ENCODE data around the gene SMPD3. TPM values are rescaled to one million over a fixed set of nuclear protein-coding genes. Genes with fewer than 3 reads are reported as not detected.

The SMPD3 gene
- total and polyA plus RNA-seq, 2 of the 8 experiments (the other 6 are each of a cell fraction or from before 2014, with no cell fraction given), result 0.39 to 1.3 TPM

DNA sequence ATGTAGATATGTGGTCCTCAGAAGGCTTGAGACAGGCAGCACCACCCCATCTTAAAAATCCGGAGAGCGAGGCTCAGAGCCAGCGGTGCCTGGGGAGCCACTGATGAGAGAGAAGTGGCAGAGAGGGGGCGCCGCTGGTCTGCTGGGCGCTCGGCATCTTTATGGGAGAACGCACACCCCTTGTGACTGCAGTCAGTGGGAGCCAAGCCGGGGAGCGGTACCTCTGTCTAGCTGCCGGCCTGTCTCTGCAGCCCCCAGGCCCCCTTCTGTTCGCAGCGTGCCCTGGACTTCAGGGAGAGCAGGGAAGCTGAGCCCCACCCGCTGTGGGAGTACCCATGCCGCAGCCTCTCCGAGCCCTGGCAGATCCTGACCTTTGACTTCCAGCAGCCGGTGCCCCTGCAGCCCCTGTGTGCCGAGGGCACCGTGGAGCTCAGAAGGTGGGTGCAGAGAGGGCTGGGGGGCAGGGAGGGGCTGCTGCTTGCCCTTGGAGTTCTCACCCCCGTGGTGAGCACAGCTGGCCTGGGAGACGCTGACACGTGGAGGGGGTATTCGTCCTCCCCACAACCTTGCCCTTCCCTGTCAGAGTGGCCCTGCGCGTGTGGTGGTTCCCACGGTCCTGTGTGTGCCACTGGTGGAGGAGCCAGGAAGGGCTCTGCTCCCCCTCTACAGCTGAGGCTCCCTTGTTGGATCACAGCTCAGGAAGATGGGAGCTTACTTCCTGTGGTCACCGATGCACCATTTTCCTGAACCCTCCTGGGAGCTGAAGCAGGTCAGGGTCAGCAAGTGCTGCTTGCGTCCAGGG is 92.7 kb downstream of the SMPD3 start:
- 85% methylated on average over 24 of the region's 28 CpGs; no CpG with 5 or more reads in 1 of the 2 experiments for WGBS, 2 experiments (ENCODE audit: extremely low coverage in 1 of 2, insufficient coverage in 1 of 2, insufficient read length in 1 of 2, insufficient replicate concordance in 2 of 2, low coverage in 1 of 2, low lambda C conversion rate in 2 of 2, missing lambda C conversion rate in 1 of 2)
- no peak overlapping the region for H3K14ac ChIP-seq (ENCODE audit: insufficient read length)
- peaks cover 6 to 42% (median 19%) of the 10 kb centered on the region in 4 experiments; a peak in 7 of 8 replicates for H3K36me3 ChIP-seq (ENCODE audit: control insufficient read depth in 2 of 4, insufficient read depth in 4 of 4, low read length in 3 of 4)
- no peaks in the 10 kb centered on the region for H3K9me3 ChIP-seq (ENCODE audit: insufficient read depth in 2 of 2, low read depth in 1 of 2, low read length in 1 of 2)
- H2AFZ ChIP-seq (ENCODE audit: low read length), result no peak overlapping the region
- CTCF ChIA-PET (ENCODE audit: partially characterized antibody), result interaction anchor here (0.6 to 6.2 kb wide), 36 partner anchors 10 to 180 kb away, joined by 3 to 95 read pairs (median 5); partner anchors contain the start of genes PLA2G15, PRMT7, SLC7A6 and SLC7A6OS
- no peak overlapping the region for H2AK5ac ChIP-seq (ENCODE audit: low read depth, low read length)
- H3K4ac ChIP-seq (replicated peaks; ENCODE audit: insufficient read length, low read depth, low read length), result no peak overlapping the region
- H2BK120ac ChIP-seq (replicated peaks; ENCODE audit: low read depth, low read length), result no peak overlapping the region
- H2BK20ac ChIP-seq (ENCODE audit: low read length), result no peak overlapping the region
- H2BK5ac ChIP-seq (ENCODE audit: low read depth, low read length), result no peak overlapping the region
- no peaks in the 10 kb centered on the region for H3K27me3 ChIP-seq (replicated peaks in 1 of 4; ENCODE audit: control insufficient read depth in 3 of 4, extremely low read depth in 1 of 4, insufficient read depth in 3 of 4, low read length in 3 of 4)
- no peak overlapping the region for H2BK15ac ChIP-seq (ENCODE audit: low read length)
- H3K9ac ChIP-seq (replicated peaks in 1 of 4; ENCODE audit: extremely low read depth in 1 of 4, low read depth in 3 of 4, low read length in 3 of 4), result no peak overlapping the region
- no peak for TF ChIP-seq EP300 (IDR thresholded peaks at IDR 0.05; ENCODE audit: borderline replicate concordance in 1 of 2, low read depth in 2 of 2, low read length in 2 of 2)
- TF ChIP-seq EGR1 (IDR thresholded peaks at IDR 0.05; ENCODE audit: borderline replicate concordance, low read depth, low read length), result no peak
- TF ChIP-seq BRCA1 (IDR thresholded peaks at IDR 0.05; ENCODE audit: low read depth, low read length), result no peak
- no peak for TF ChIP-seq NANOG (IDR thresholded peaks at IDR 0.05; ENCODE audit: insufficient read depth, low read depth, low read length, poor library complexity, severe bottlenecking)
- TF ChIP-seq RAD21 (IDR thresholded peaks at IDR 0.05 in 1 of 2, conservative IDR thresholded peaks at IDR 0.05 in 1 of 2; ENCODE audit: low read depth in 2 of 2, low read length in 2 of 2), result peak; percentile 64 to 70
- TF ChIP-seq, protein P1, sequence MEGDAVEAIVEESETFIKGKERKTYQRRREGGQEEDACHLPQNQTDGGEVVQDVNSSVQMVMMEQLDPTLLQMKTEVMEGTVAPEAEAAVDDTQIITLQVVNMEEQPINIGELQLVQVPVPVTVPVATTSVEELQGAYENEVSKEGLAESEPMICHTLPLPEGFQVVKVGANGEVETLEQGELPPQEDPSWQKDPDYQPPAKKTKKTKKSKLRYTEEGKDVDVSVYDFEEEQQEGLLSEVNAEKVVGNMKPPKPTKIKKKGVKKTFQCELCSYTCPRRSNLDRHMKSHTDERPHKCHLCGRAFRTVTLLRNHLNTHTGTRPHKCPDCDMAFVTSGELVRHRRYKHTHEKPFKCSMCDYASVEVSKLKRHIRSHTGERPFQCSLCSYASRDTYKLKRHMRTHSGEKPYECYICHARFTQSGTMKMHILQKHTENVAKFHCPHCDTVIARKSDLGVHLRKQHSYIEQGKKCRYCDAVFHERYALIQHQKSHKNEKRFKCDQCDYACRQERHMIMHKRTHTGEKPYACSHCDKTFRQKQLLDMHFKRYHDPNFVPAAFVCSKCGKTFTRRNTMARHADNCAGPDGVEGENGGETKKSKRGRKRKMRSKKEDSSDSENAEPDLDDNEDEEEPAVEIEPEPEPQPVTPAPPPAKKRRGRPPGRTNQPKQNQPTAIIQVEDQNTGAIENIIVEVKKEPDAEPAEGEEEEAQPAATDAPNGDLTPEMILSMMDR (IDR thresholded peaks at IDR 0.05; ENCODE audit: control extremely low read depth in 1 of 3, insufficient read depth in 1 of 3, low read depth in 1 of 3, low read length in 3 of 3), result peak; percentile 68 to 76 (median 71)
- H3K4me3 ChIP-seq (ENCODE audit: extremely low read depth in 1 of 4, insufficient read depth in 2 of 4, low read depth in 3 of 4, low read length in 4 of 4), result no peak overlapping the region
- POLR2A ChIA-PET (ENCODE audit: partially characterized antibody), result interaction anchor here (1.2 to 1.6 kb wide), 2 partner anchors 9 to 13 kb away, joined by 3 to 6 read pairs; no protein-coding TSS in a partner anchor
- H3K79me2 ChIP-seq (ENCODE audit: control insufficient read depth in 1 of 2, insufficient read depth in 2 of 2, low read length in 2 of 2), result no peaks in the 10 kb centered on the region
- DNase-seq (ENCODE audit: low read depth in 1 of 2, low spot score in 2 of 2) (peak in 1 of 2 experiments; percentile 74), FAIRE-seq (no peak)
- no peak overlapping the region for H4K8ac ChIP-seq (ENCODE audit: extremely low read depth, insufficient read depth, low read length)
- H4K91ac ChIP-seq (replicated peaks; ENCODE audit: insufficient read length, low read length), result no peak overlapping the region
- H4K20me1 ChIP-seq (replicated peaks in 1 of 2; ENCODE audit: control insufficient read depth in 1 of 2, insufficient read depth in 2 of 2, low read length in 2 of 2), result peaks cover 0 to 11% of the 10 kb centered on the region in 2 experiments
- H2BK12ac ChIP-seq (ENCODE audit: low read depth, low read length), result no peak overlapping the region
- H3K23ac ChIP-seq (ENCODE audit: insufficient read length), result no peak overlapping the region
- H3K79me1 ChIP-seq (ENCODE audit: low read depth, low read length), result no peaks in the 10 kb centered on the region
- H3K18ac ChIP-seq (ENCODE audit: extremely low read depth, low read length), result no peak overlapping the region
- H3K4me1 ChIP-seq (replicated peaks in 1 of 4; ENCODE audit: control insufficient read depth in 3 of 4, insufficient read depth in 4 of 4, low read length in 3 of 4), result no peaks in the 10 kb centered on the region
- H3K56ac ChIP-seq (replicated peaks; ENCODE audit: insufficient read length, low read depth, low read length), result no peak overlapping the region
- H3K23me2 ChIP-seq (ENCODE audit: low read depth, low read length), result no peaks in the 10 kb centered on the region
- H3K4me2 ChIP-seq (ENCODE audit: insufficient read depth in 1 of 2, low read depth in 2 of 2, low read length in 2 of 2), result no peak overlapping the region
- no peak overlapping the region for H4K5ac ChIP-seq (ENCODE audit: insufficient read length, low read depth, low read length)
- no peak overlapping the region for H3K27ac ChIP-seq (ENCODE audit: low read depth, low read length)
